ENCODE results near the gene KDM8. TPM values are rescaled to one million over a fixed set of nuclear protein-coding genes. Genes with fewer than 3 reads are reported as not detected.

Gene KDM8
- total RNA-seq, 1 experiment from 2014 or later: 5.0 TPM

DNA sequence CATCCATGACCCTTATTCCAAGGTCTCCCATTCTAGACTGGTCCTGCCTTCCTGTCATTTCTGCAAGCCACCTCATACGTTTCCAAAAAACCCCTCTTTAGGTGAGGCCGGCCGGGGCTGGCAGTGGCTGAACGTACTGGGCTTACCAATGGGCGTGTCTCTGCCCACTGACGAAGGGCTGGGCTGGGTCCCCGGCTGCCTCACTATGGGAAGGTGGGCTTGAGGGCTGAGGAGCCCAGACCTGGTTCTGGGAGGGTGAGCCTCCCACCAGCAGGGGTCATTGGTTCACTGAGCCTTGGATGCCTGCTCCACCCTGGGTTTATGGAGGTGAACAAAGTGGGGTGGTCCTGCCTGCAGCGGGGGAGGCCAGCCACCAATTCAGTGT is 19.9 kb downstream of the KDM8 start:
- Histone ChIP-seq H3K9me3 (ENCODE audit: low read length) (no peaks in the 10 kb centered on the region), H4K20me1 (ENCODE audit: low read length) (no peaks in the 10 kb centered on the region), H3K27me3 (ENCODE audit: low read length) (no peaks in the 10 kb centered on the region), H3K9me2 (replicated peaks; ENCODE audit: low read length) (no peaks in the 10 kb centered on the region), H3K4me2 (ENCODE audit: low read length) (no peak overlapping the region), H2AFZ (ENCODE audit: low read length) (no peak overlapping the region), H3K79me2 (ENCODE audit: low read length) (no peaks in the 10 kb centered on the region), H3K27ac (ENCODE audit: low read length) (no peak overlapping the region), H3F3A (ENCODE audit: low read length, unreplicated experiment) (no peaks in the 10 kb centered on the region), H3K4me1 (ENCODE audit: insufficient read depth, low read length) (no peaks in the 10 kb centered on the region), H3K4me3 (ENCODE audit: low read length) (no peak overlapping the region), H3K36me3 (ENCODE audit: low read depth, low read length) (no peaks in the 10 kb centered on the region), H3K9ac (ENCODE audit: low read length) (no peak overlapping the region)
- intact Hi-C loops (cut with micrococcal nuclease): no loop called here
- no TSS peak for BruUV-seq (replicated peaks)
- ATAC-seq: no peak
- TF ChIP-seq EZH2 (IDR thresholded peaks at IDR 0.05; ENCODE audit: low read length, unreplicated experiment) (no peak), EZH2phosphoT487 (IDR thresholded peaks at IDR 0.05; ENCODE audit: borderline replicate concordance, low read length) (no peak)
- TF ChIP-seq, protein P1, sequence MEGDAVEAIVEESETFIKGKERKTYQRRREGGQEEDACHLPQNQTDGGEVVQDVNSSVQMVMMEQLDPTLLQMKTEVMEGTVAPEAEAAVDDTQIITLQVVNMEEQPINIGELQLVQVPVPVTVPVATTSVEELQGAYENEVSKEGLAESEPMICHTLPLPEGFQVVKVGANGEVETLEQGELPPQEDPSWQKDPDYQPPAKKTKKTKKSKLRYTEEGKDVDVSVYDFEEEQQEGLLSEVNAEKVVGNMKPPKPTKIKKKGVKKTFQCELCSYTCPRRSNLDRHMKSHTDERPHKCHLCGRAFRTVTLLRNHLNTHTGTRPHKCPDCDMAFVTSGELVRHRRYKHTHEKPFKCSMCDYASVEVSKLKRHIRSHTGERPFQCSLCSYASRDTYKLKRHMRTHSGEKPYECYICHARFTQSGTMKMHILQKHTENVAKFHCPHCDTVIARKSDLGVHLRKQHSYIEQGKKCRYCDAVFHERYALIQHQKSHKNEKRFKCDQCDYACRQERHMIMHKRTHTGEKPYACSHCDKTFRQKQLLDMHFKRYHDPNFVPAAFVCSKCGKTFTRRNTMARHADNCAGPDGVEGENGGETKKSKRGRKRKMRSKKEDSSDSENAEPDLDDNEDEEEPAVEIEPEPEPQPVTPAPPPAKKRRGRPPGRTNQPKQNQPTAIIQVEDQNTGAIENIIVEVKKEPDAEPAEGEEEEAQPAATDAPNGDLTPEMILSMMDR (conservative IDR thresholded peaks at IDR 0.05; ENCODE audit: low read depth, low read length): no peak
- CTCF ChIA-PET: no interaction called here
- DNase-seq: no peak
- POLR2A ChIA-PET (ENCODE audit: unreplicated experiment): no interaction called here

DNA sequence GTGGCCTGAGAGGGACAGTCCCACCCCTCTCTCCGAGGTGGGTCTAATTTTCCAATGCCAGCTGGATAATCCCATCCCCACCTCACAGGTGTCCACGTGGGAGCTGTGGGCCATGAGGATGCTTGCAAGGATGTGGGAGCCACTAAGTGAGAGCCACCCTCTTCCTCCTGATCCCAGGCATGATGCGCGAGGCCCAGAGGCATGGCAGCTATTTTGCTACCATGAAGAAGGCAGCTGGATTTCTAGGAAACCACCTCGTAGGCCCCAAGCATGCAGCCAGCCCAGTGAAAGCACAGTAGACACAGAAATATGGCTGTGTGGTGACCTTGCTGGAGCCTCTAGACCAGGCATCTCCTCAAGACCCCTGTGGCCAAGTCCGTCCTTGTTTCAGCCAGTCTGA is 20.4 kb downstream of the KDM8 start:
- H3K27me3 ChIP-seq (ENCODE audit: low read length): no peaks in the 10 kb centered on the region
- no peak overlapping the region for H3K4me3 ChIP-seq (ENCODE audit: low read length)
- no peak for DNase-seq
- no peak for ATAC-seq
- no peak overlapping the region for H3K9ac ChIP-seq (ENCODE audit: low read length)
- no peak overlapping the region for H2AFZ ChIP-seq (ENCODE audit: low read length)
- H3K27ac ChIP-seq (ENCODE audit: low read length): no peak overlapping the region
- H3K9me2 ChIP-seq (replicated peaks; ENCODE audit: low read length): no peaks in the 10 kb centered on the region
- H3K79me2 ChIP-seq (ENCODE audit: low read length): no peaks in the 10 kb centered on the region
- no TSS peak for BruUV-seq (replicated peaks)
- no peaks in the 10 kb centered on the region for H4K20me1 ChIP-seq (ENCODE audit: low read length)
- POLR2A ChIA-PET (ENCODE audit: unreplicated experiment): no interaction called here
- H3K36me3 ChIP-seq (ENCODE audit: low read depth, low read length): no peaks in the 10 kb centered on the region
- H3K4me1 ChIP-seq (ENCODE audit: insufficient read depth, low read length): no peaks in the 10 kb centered on the region
- no peaks in the 10 kb centered on the region for H3F3A ChIP-seq (ENCODE audit: low read length, unreplicated experiment)
- no peak for TF ChIP-seq EZH2 (IDR thresholded peaks at IDR 0.05; ENCODE audit: low read length, unreplicated experiment)
- H3K4me2 ChIP-seq (ENCODE audit: low read length): no peak overlapping the region
- intact Hi-C loops (cut with micrococcal nuclease): no loop called here
- no peaks in the 10 kb centered on the region for H3K9me3 ChIP-seq (ENCODE audit: low read length)
- CTCF ChIA-PET: no interaction called here

DNA sequence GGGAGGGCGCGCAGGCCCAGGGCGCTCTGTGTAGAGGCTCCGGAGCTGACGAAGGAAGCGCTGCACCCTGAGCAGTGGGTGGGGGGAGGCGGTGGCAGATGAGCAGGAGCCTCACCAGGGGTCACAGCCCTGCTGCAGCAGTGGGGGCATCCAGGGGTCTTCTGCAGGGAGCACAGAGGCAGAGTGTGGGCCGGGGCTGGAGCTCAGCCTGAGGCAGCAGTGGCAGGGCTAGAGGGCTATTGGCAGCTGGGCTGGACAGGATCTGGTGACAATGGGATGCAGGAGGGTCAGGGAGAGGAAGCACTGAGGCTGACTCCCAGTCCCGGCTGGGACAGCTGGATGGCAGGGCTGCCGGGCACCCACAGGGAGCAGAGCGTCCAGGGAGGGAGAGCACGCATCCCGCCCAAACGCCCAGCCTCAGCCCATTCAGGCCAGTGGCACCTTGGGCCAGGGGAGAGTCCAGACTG is 21.0 kb downstream of the KDM8 start:
- H3K27me3 ChIP-seq (ENCODE audit: low read length): no peaks in the 10 kb centered on the region
- no peaks in the 10 kb centered on the region for H3F3A ChIP-seq (ENCODE audit: low read length, unreplicated experiment)
- no peak overlapping the region for H2AFZ ChIP-seq (ENCODE audit: low read length)
- H3K4me3 ChIP-seq (ENCODE audit: low read length): no peak overlapping the region
- ChIA-PET POLR2A (ENCODE audit: unreplicated experiment) (no interaction called here), CTCF (no interaction called here)
- no peak overlapping the region for H3K9ac ChIP-seq (ENCODE audit: low read length)
- intact Hi-C loops (cut with micrococcal nuclease): no loop called here
- DNase-seq (no peak), ATAC-seq (no peak)
- no peaks in the 10 kb centered on the region for H3K9me2 ChIP-seq (replicated peaks; ENCODE audit: low read length)
- BruUV-seq (replicated peaks): no TSS peak
- H3K36me3 ChIP-seq (ENCODE audit: low read depth, low read length): no peaks in the 10 kb centered on the region
- H3K4me1 ChIP-seq (ENCODE audit: insufficient read depth, low read length): no peaks in the 10 kb centered on the region
- no peak overlapping the region for H3K4me2 ChIP-seq (ENCODE audit: low read length)
- TF ChIP-seq EZH2 (IDR thresholded peaks at IDR 0.05; ENCODE audit: low read length, unreplicated experiment): no peak
- no peak for TF ChIP-seq EZH2phosphoT487 (IDR thresholded peaks at IDR 0.05; ENCODE audit: borderline replicate concordance, low read length)
- TF ChIP-seq, protein P1 (conservative IDR thresholded peaks at IDR 0.05; ENCODE audit: low read depth, low read length): no peak
- no peaks in the 10 kb centered on the region for H3K9me3 ChIP-seq (ENCODE audit: low read length)
- H4K20me1 ChIP-seq (ENCODE audit: low read length): no peaks in the 10 kb centered on the region
- no peaks in the 10 kb centered on the region for H3K79me2 ChIP-seq (ENCODE audit: low read length)
- H3K27ac ChIP-seq (ENCODE audit: low read length): no peak overlapping the region
